Measurements from ENCODE around the gene RCC1. TPM values are rescaled to one million over a fixed set of nuclear protein-coding genes. Genes with fewer than 3 reads are reported as not detected.
A peak's percentile ranks its signal among the peaks of the same experiment; 100 is the strongest.
"Not testable (repeated sequence)": the region's sequence is repeated elsewhere in the genome, so short reads cannot be mapped to it uniquely, and the experiment has no call there.

The RCC1 gene
- polyA plus RNA-seq (2013, experiment 1 of 2), result 73.4 TPM
- polyA plus RNA-seq (2013, experiment 2 of 2), result 66.6 TPM

GRCh38 chr1:28505406-28506187 lies at the start of gene RCC1:
Gene RCC1 (plus strand): TSS chr1:28506043. CDS start chr1:28529867, 23,824 bp downstream.
- H3K27me3 ChIP-seq (ENCODE audit: insufficient read depth, low read length), result no peaks in the 10 kb centered on the region
- no peaks in the 10 kb centered on the region for H3K9me3 ChIP-seq (ENCODE audit: insufficient read depth, low read depth, low read length)
- peaks cover 13% of the 10 kb centered on the region for H3K4me1 ChIP-seq (ENCODE audit: insufficient read depth, low read length)
- H3K36me3 ChIP-seq (ENCODE audit: insufficient read depth, low read length), result peaks cover 46% of the 10 kb centered on the region
- H3K4me3 ChIP-seq (ENCODE audit: low read length), result peak within 1 kb of the TSS; percentile 78
- 4% methylated on average over 39 of the region's 41 CpGs for WGBS
- peak within 1 kb of the TSS; percentile 100 for H3K9ac ChIP-seq (ENCODE audit: low read depth, low read length)
- H3K27ac ChIP-seq (ENCODE audit: low read depth, low read length), result peak within 1 kb of the TSS; percentile 98

- Histone ChIP-seq H3K9ac (ENCODE audit: low read depth, low read length) (no peak overlapping the region), H3K4me1 (ENCODE audit: insufficient read depth, low read length) (peaks cover 5% of the 10 kb centered on the region; the same call in 1 of the 2 replicates), H3K4me3 (ENCODE audit: low read length) (no peak overlapping the region), H3K36me3 (ENCODE audit: insufficient read depth, low read length) (peaks cover 22% of the 10 kb centered on the region), H3K27ac (ENCODE audit: low read depth, low read length) (no peak overlapping the region), H3K27me3 (ENCODE audit: insufficient read depth, low read length) (no peaks in the 10 kb centered on the region), H3K9me3 (ENCODE audit: insufficient read depth, low read depth, low read length) (no peaks in the 10 kb centered on the region)
- 92% methylated on average over 5 of the region's 5 CpGs for WGBS
Observed at GRCh38 chr1:28456078-28456477, 49.8 kb upstream of the RCC1 start.

GRCh38 chr1:28457678-28458077 lies 48.2 kb upstream of the RCC1 start:
- peaks cover 35% of the 10 kb centered on the region for H3K36me3 ChIP-seq (ENCODE audit: insufficient read depth, low read length)
- WGBS, result 83% methylated on average over 1 of the region's 1 CpG
- peaks cover 5% of the 10 kb centered on the region; the same call in 1 of the 2 replicates for H3K4me1 ChIP-seq (ENCODE audit: insufficient read depth, low read length)
- no peak overlapping the region for H3K27ac ChIP-seq (ENCODE audit: low read depth, low read length)
- no peak overlapping the region for H3K9ac ChIP-seq (ENCODE audit: low read depth, low read length)
- no peaks in the 10 kb centered on the region for H3K27me3 ChIP-seq (ENCODE audit: insufficient read depth, low read length)
- no peaks in the 10 kb centered on the region for H3K9me3 ChIP-seq (ENCODE audit: insufficient read depth, low read depth, low read length)
- H3K4me3 ChIP-seq (ENCODE audit: low read length), result no peak overlapping the region

- no peaks in the 10 kb centered on the region for H3K9me3 ChIP-seq (ENCODE audit: insufficient read depth, low read depth, low read length)
- no peak overlapping the region for H3K9ac ChIP-seq (ENCODE audit: low read depth, low read length)
- 97% methylated on average over 3 of the region's 7 CpGs for WGBS
- H3K4me1 ChIP-seq (ENCODE audit: insufficient read depth, low read length), result peaks cover 5% of the 10 kb centered on the region; the same call in 1 of the 2 replicates
- H3K36me3 ChIP-seq (ENCODE audit: insufficient read depth, low read length), result peaks cover 44% of the 10 kb centered on the region
- H3K27ac ChIP-seq (ENCODE audit: low read depth, low read length), result no peak overlapping the region
- no peak overlapping the region for H3K4me3 ChIP-seq (ENCODE audit: low read length)
- no peaks in the 10 kb centered on the region for H3K27me3 ChIP-seq (ENCODE audit: insufficient read depth, low read length)
Observed at GRCh38 chr1:28458237-28459228, 47.3 kb upstream of the RCC1 start.

GRCh38 chr1:28466226-28466778 lies 39.5 kb upstream of the RCC1 start:
- no peak overlapping the region for H3K9ac ChIP-seq (ENCODE audit: low read depth, low read length)
- no peaks in the 10 kb centered on the region for H3K9me3 ChIP-seq (ENCODE audit: insufficient read depth, low read depth, low read length)
- WGBS, result 96% methylated on average over 3 of the region's 3 CpGs
- H3K36me3 ChIP-seq (ENCODE audit: insufficient read depth, low read length), result peaks cover 71% of the 10 kb centered on the region
- H3K4me3 ChIP-seq (ENCODE audit: low read length), result no peak overlapping the region
- H3K4me1 ChIP-seq (ENCODE audit: insufficient read depth, low read length), result no peaks in the 10 kb centered on the region
- H3K27ac ChIP-seq (ENCODE audit: low read depth, low read length), result no peak overlapping the region
- no peaks in the 10 kb centered on the region for H3K27me3 ChIP-seq (ENCODE audit: insufficient read depth, low read length)

GRCh38 chr1:28470146-28470545 lies 35.7 kb upstream of the RCC1 start:
- H3K36me3 ChIP-seq (ENCODE audit: insufficient read depth, low read length), result peaks cover 69% of the 10 kb centered on the region
- H3K27ac ChIP-seq (ENCODE audit: low read depth, low read length), result no peak overlapping the region
- H3K4me3 ChIP-seq (ENCODE audit: low read length), result no peak overlapping the region
- no peaks in the 10 kb centered on the region for H3K4me1 ChIP-seq (ENCODE audit: insufficient read depth, low read length)
- H3K9me3 ChIP-seq (ENCODE audit: insufficient read depth, low read depth, low read length), result no peaks in the 10 kb centered on the region
- H3K27me3 ChIP-seq (ENCODE audit: insufficient read depth, low read length), result no peaks in the 10 kb centered on the region
- H3K9ac ChIP-seq (ENCODE audit: low read depth, low read length), result no peak overlapping the region
- WGBS, result 92% methylated on average over 1 of the region's 2 CpGs

- not testable (repeated sequence) for H3K4me3 ChIP-seq (ENCODE audit: low read length); H3K9me3 ChIP-seq (ENCODE audit: insufficient read depth, low read depth, low read length); H3K27ac ChIP-seq (ENCODE audit: low read depth, low read length); H3K27me3 ChIP-seq (ENCODE audit: insufficient read depth, low read length); H3K4me1 ChIP-seq (ENCODE audit: insufficient read depth, low read length); H3K9ac ChIP-seq (ENCODE audit: low read depth, low read length)
- WGBS, result 95% methylated on average over 13 of the region's 13 CpGs
- H3K36me3 ChIP-seq (ENCODE audit: insufficient read depth, low read length), result peaks cover 84% of the 10 kb centered on the region
Observed at GRCh38 chr1:28479497-28479896, 26.3 kb upstream of the RCC1 start.

GRCh38 chr1:28480308-28480707 lies 25.5 kb upstream of the RCC1 start:
- H3K9ac ChIP-seq (ENCODE audit: low read depth, low read length), result no peak overlapping the region
- H3K27ac ChIP-seq (ENCODE audit: low read depth, low read length), result no peak overlapping the region
- H3K4me3 ChIP-seq (ENCODE audit: low read length), result no peak overlapping the region
- H3K9me3 ChIP-seq (ENCODE audit: insufficient read depth, low read depth, low read length), result no peaks in the 10 kb centered on the region
- 94% methylated on average over 5 of the region's 5 CpGs for WGBS
- H3K4me1 ChIP-seq (ENCODE audit: insufficient read depth, low read length), result no peaks in the 10 kb centered on the region
- no peaks in the 10 kb centered on the region for H3K27me3 ChIP-seq (ENCODE audit: insufficient read depth, low read length)
- H3K36me3 ChIP-seq (ENCODE audit: insufficient read depth, low read length), result peaks cover 81% of the 10 kb centered on the region

- 91% methylated on average over 3 of the region's 3 CpGs for whole genome bisulfite sequencing
- Histone ChIP-seq H3K27me3 (ENCODE audit: insufficient read depth, low read length) (no peaks in the 10 kb centered on the region), H3K36me3 (ENCODE audit: insufficient read depth, low read length) (peaks cover 78% of the 10 kb centered on the region), H3K4me1 (ENCODE audit: insufficient read depth, low read length) (no peaks in the 10 kb centered on the region), H3K9ac (ENCODE audit: low read depth, low read length) (no peak overlapping the region), H3K4me3 (ENCODE audit: low read length) (no peak overlapping the region), H3K9me3 (ENCODE audit: insufficient read depth, low read depth, low read length) (no peaks in the 10 kb centered on the region), H3K27ac (ENCODE audit: low read depth, low read length) (no peak overlapping the region)
Observed at GRCh38 chr1:28482138-28482537, 23.7 kb upstream of the RCC1 start.

GRCh38 chr1:28482702-28483101 lies 23.1 kb upstream of the RCC1 start:
- H3K4me1 ChIP-seq (ENCODE audit: insufficient read depth, low read length), result no peaks in the 10 kb centered on the region
- peaks cover 77% of the 10 kb centered on the region for H3K36me3 ChIP-seq (ENCODE audit: insufficient read depth, low read length)
- no peak overlapping the region for H3K9ac ChIP-seq (ENCODE audit: low read depth, low read length)
- no peaks in the 10 kb centered on the region for H3K9me3 ChIP-seq (ENCODE audit: insufficient read depth, low read depth, low read length)
- H3K4me3 ChIP-seq (ENCODE audit: low read length), result no peak overlapping the region
- no peak overlapping the region for H3K27ac ChIP-seq (ENCODE audit: low read depth, low read length)
- WGBS, result 96% methylated on average over 2 of the region's 2 CpGs
- H3K27me3 ChIP-seq (ENCODE audit: insufficient read depth, low read length), result no peaks in the 10 kb centered on the region

GRCh38 chr1:28494737-28495136 lies 11.1 kb upstream of the RCC1 start:
- Histone ChIP-seq H3K4me3 (ENCODE audit: low read length) (no peak overlapping the region), H3K9me3 (ENCODE audit: insufficient read depth, low read depth, low read length) (no peaks in the 10 kb centered on the region), H3K4me1 (ENCODE audit: insufficient read depth, low read length) (no peaks in the 10 kb centered on the region), H3K9ac (ENCODE audit: low read depth, low read length) (no peak overlapping the region), H3K27me3 (ENCODE audit: insufficient read depth, low read length) (no peaks in the 10 kb centered on the region), H3K27ac (ENCODE audit: low read depth, low read length) (no peak overlapping the region), H3K36me3 (ENCODE audit: insufficient read depth, low read length) (peaks cover 71% of the 10 kb centered on the region)
- 97% methylated on average over 1 of the region's 1 CpG for WGBS
